ENCODE results near the gene ATP6V0E1.

- TF ChIP-seq EZH2 (IDR thresholded peaks at IDR 0.05; ENCODE audit: low read depth, low read length, severe bottlenecking) (no peak), SUZ12 (IDR thresholded peaks at IDR 0.05; ENCODE audit: low read length) (no peak), TAF1 (IDR thresholded peaks at IDR 0.05; ENCODE audit: low read depth, low read length) (no peak), USF2 (IDR thresholded peaks at IDR 0.05; ENCODE audit: low read length) (no peak), CTCF (IDR thresholded peaks at IDR 0.05; ENCODE audit: control extremely low read depth in 1 of 3, insufficient read depth in 1 of 3, low read depth in 1 of 3, low read length in 3 of 3) (no peak), RFX5 (IDR thresholded peaks at IDR 0.05; ENCODE audit: borderline replicate concordance, low read depth, low read length) (no peak), MAX (IDR thresholded peaks at IDR 0.05) (no peak), TEAD4 (IDR thresholded peaks at IDR 0.05; ENCODE audit: low read depth, low read length) (no peak), ZNF274 (IDR thresholded peaks at IDR 0.05; ENCODE audit: borderline replicate concordance, extremely low read depth, low read length) (no peak), ATF2 (IDR thresholded peaks at IDR 0.05; ENCODE audit: low read length) (no peak), PHF8 (conservative IDR thresholded peaks at IDR 0.05; ENCODE audit: low read depth, low read length) (no peak)
Measured at GRCh38 chr5:172988276-172988675, 4.7 kb downstream of the ATP6V0E1 start.
